GM23338 (cell line): ENCODE results near the gene KCNIP3.

Source experiments
- CREB1 ChIP-seq: fragments of 250-450 bp; sonication (Bioruptor Pico); IDR thresholded peaks from 2 replicates; pipeline ENCODE4 v1.5.0; 2020; ENCODE audit warnings: low read depth, mild to moderate bottlenecking, moderate library complexity
- CTCF ChIP-seq, 2 experiments: fragments of 200-600 bp in 1 of 2; sonication (generic) in 1 of 2; conservative IDR thresholded peaks; 2 replicates each; pipeline versions ENCODE4 v1.5.1 to v1.6.1; 2016 to 2017; ENCODE audit warnings: antibody characterized with exemption in 2 of 2, low read depth in 2 of 2, mild to moderate bottlenecking in 2 of 2, moderate library complexity in 1 of 2
- EZH2 ChIP-seq: fragments of 200-600 bp; sonication (generic); IDR thresholded peaks from one replicate; pipeline ENCODE4 v1.8.0; 2017; ENCODE audit warnings: antibody characterized with exemption, mild to moderate bottlenecking, low read depth; ENCODE audit not compliant: unreplicated experiment
- JUNB ChIP-seq: IDR thresholded peaks from one replicate; pipeline ENCODE4 v1.6.1; 2016; ENCODE audit warnings: antibody characterized with exemption; ENCODE audit not compliant: unreplicated experiment
- NANOG ChIP-seq: IDR thresholded peaks from 2 replicates; pipeline ENCODE4 v1.6.1; 2016; ENCODE audit warnings: antibody characterized with exemption, borderline replicate concordance
- POLR2AphosphoS5 ChIP-seq: IDR thresholded peaks from 2 replicates; pipeline ENCODE4 v1.6.1; 2016; ENCODE audit warnings: antibody characterized with exemption, low read depth
- STAT1 ChIP-seq: IDR thresholded peaks from one replicate; pipeline ENCODE4 v1.6.1; 2016; ENCODE audit warnings: antibody characterized with exemption; ENCODE audit not compliant: unreplicated experiment
- ZNF114 ChIP-seq: fragments of 250-450 bp; sonication (Bioruptor Pico); IDR thresholded peaks from 2 replicates; pipeline ENCODE4 v1.5.0; 2020; ENCODE audit warnings: mild to moderate bottlenecking, moderate library complexity
- ZNF331 ChIP-seq: fragments of 250-450 bp; sonication (Bioruptor Pico); IDR thresholded peaks from 2 replicates; pipeline ENCODE4 v1.5.0; 2020; ENCODE audit warnings: low read depth, mild to moderate bottlenecking, moderate library complexity
- TF ChIP-seq, protein P1 (sequence below): IDR thresholded peaks from one replicate; pipeline ENCODE4 v1.6.1; 2018; ENCODE audit warnings: antibody characterized with exemption; ENCODE audit not compliant: unreplicated experiment

GRCh38 chr2:95391641-95392310, 94.6 kb downstream of the KCNIP3 start:
- TF ChIP-seq CTCF (conservative IDR thresholded peaks at IDR 0.05; ENCODE audit: low read depth in 2 of 2) = no peak
- TF ChIP-seq ZNF114 = no peak
- no peak for TF ChIP-seq CREB1 (CRISPR knock-in tag)
- no peak for TF ChIP-seq POLR2AphosphoS5
- TF ChIP-seq JUNB = no peak
- TF ChIP-seq, protein P1, sequence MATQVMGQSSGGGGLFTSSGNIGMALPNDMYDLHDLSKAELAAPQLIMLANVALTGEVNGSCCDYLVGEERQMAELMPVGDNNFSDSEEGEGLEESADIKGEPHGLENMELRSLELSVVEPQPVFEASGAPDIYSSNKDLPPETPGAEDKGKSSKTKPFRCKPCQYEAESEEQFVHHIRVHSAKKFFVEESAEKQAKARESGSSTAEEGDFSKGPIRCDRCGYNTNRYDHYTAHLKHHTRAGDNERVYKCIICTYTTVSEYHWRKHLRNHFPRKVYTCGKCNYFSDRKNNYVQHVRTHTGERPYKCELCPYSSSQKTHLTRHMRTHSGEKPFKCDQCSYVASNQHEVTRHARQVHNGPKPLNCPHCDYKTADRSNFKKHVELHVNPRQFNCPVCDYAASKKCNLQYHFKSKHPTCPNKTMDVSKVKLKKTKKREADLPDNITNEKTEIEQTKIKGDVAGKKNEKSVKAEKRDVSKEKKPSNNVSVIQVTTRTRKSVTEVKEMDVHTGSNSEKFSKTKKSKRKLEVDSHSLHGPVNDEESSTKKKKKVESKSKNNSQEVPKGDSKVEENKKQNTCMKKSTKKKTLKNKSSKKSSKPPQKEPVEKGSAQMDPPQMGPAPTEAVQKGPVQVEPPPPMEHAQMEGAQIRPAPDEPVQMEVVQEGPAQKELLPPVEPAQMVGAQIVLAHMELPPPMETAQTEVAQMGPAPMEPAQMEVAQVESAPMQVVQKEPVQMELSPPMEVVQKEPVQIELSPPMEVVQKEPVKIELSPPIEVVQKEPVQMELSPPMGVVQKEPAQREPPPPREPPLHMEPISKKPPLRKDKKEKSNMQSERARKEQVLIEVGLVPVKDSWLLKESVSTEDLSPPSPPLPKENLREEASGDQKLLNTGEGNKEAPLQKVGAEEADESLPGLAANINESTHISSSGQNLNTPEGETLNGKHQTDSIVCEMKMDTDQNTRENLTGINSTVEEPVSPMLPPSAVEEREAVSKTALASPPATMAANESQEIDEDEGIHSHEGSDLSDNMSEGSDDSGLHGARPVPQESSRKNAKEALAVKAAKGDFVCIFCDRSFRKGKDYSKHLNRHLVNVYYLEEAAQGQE = no peak
- TF ChIP-seq EZH2 = no peak
- TF ChIP-seq ZNF331 (CRISPR knock-in tag) = no peak
- TF ChIP-seq STAT1 = no peak
- no peak for TF ChIP-seq NANOG
